IMR-90 (cell line): ENCODE results near the gene KIF1C. TPM values are rescaled to one million over a fixed set of nuclear protein-coding genes. Genes with fewer than 3 reads are reported as not detected.

Experiments used
- ATAC-seq: fragments of 200-7000 bp; cut with Tn5 transposase; 2 replicates; pipeline ENCODE4 v1.9.1; 2020; ENCODE audit warnings: low read depth, mild to moderate bottlenecking, moderate library complexity
- BruUV-seq: library from RNA; stranded (reverse); fragments of 400-500 nt; replicated peaks from 2 replicates; lab custom pipeline; 2021; lab: Mats Ljungman, UMichigan
- CTCF ChIA-PET: fragments of 300-600 bp; formaldehyde crosslinking; extraction: SDS; loops from one replicate; lab custom pipeline; 2021; ENCODE audit warnings: antibody characterized with exemption; lab: Yijun Ruan, JAX
- POLR2A ChIA-PET: fragments of 300-600 bp; sonication (Branson Sonifier 250); formaldehyde crosslinking; loops from one replicate; lab custom pipeline; 2022; ENCODE audit warnings: antibody characterized with exemption; ENCODE audit not compliant: unreplicated experiment; lab: Charles Lee
- DNase-seq: peaks from one replicate; pipeline ENCODE4 v3.0.0; 2013
- H2AFZ ChIP-seq: replicated peaks from 2 replicates; pipeline ENCODE3; 2013; ENCODE audit warnings: low read length, mild to moderate bottlenecking; ENCODE audit not compliant: poor library complexity
- H2AK5ac ChIP-seq: 2 replicates; pipeline ENCODE4 v1.6.1; 2013; ENCODE audit warnings: low read depth, low read length, inconsistent platforms
- H2AK9ac ChIP-seq: replicated peaks from 2 replicates; pipeline ENCODE3; 2013; ENCODE audit warnings: mild to moderate bottlenecking, low read depth, low read length, moderate library complexity; ENCODE audit not compliant: poor library complexity
- H2BK120ac ChIP-seq: 2 replicates; pipeline ENCODE4 v1.6.1; 2013; ENCODE audit warnings: low read depth, low read length, inconsistent platforms
- H2BK15ac ChIP-seq: 3 replicates; pipeline ENCODE4 v1.6.1; 2013; ENCODE audit warnings: low read depth, low read length, inconsistent platforms
- H2BK20ac ChIP-seq: 2 replicates; pipeline ENCODE4 v1.6.1; 2013; ENCODE audit warnings: low read depth, mild to moderate bottlenecking, inconsistent platforms, low read length, moderate library complexity
- H2BK5ac ChIP-seq: 2 replicates; pipeline ENCODE4 v1.6.1; 2013; ENCODE audit warnings: mild to moderate bottlenecking, low read depth, low read length, inconsistent platforms; ENCODE audit not compliant: poor library complexity, severe bottlenecking
- H3K14ac ChIP-seq: replicated peaks from 2 replicates; pipeline ENCODE4 v1.6.1; 2013; ENCODE audit warnings: low read depth, low read length, inconsistent platforms
- H3K18ac ChIP-seq: 2 replicates; pipeline ENCODE4 v1.6.1; 2013; ENCODE audit warnings: low read depth, low read length, control low read depth
- H3K23ac ChIP-seq: 2 replicates; pipeline ENCODE4 v1.6.1; 2013; ENCODE audit warnings: low read depth, low read length, inconsistent platforms
- H3K27ac ChIP-seq: 2 replicates; pipeline ENCODE4 v1.5.1; 2013; ENCODE audit warnings: mild to moderate bottlenecking, control low read depth, low read length; ENCODE audit not compliant: insufficient read depth
- H3K27me3 ChIP-seq: 2 replicates; pipeline ENCODE4 v1.6.1; 2013; ENCODE audit warnings: low read length; ENCODE audit not compliant: control insufficient read depth, insufficient read depth
- H3K36me3 ChIP-seq: 2 replicates; pipeline ENCODE4 v1.6.1; 2013; ENCODE audit warnings: low read length, mixed read lengths; ENCODE audit not compliant: control insufficient read depth, insufficient read depth
- H3K4ac ChIP-seq: 2 replicates; pipeline ENCODE4 v1.6.1; 2013; ENCODE audit warnings: low read depth, low read length, inconsistent platforms
- H3K4me1 ChIP-seq: 2 replicates; pipeline ENCODE4 v1.6.1; 2013; ENCODE audit warnings: low read length, mixed read lengths; ENCODE audit not compliant: control insufficient read depth, insufficient read depth
- H3K4me2 ChIP-seq: 2 replicates; pipeline ENCODE4 v1.6.1; 2013; ENCODE audit warnings: low read depth, mild to moderate bottlenecking, control low read depth, low read length, moderate library complexity
- H3K4me3 ChIP-seq: 2 replicates; pipeline ENCODE4 v1.5.1; 2013; ENCODE audit warnings: low read depth, mild to moderate bottlenecking, control low read depth, low read length, moderate library complexity; ENCODE audit not compliant: insufficient read depth
- H3K56ac ChIP-seq: 2 replicates; pipeline ENCODE4 v1.6.1; 2013; ENCODE audit warnings: low read length, inconsistent platforms; ENCODE audit not compliant: insufficient read depth; ENCODE audit errors: extremely low read depth
- H3K79me1 ChIP-seq, 2 experiments: 2 replicates each; pipeline ENCODE4 v1.6.1; 2013; ENCODE audit warnings: low read length in 2 of 2, inconsistent platforms in 1 of 2, low read depth in 1 of 2
- H3K9ac ChIP-seq: 2 replicates; pipeline ENCODE4 v1.6.1; 2013; ENCODE audit warnings: low read depth, low read length, control low read depth
- H3K9me1 ChIP-seq: 2 replicates; pipeline ENCODE4 v1.6.1; 2013; ENCODE audit warnings: low read length, inconsistent platforms; ENCODE audit not compliant: insufficient read depth
- H3K9me3 ChIP-seq: 2 replicates; pipeline ENCODE4 v1.6.1; 2013; ENCODE audit warnings: low read length; ENCODE audit not compliant: control insufficient read depth, insufficient read depth
- H4K20me1 ChIP-seq: 2 replicates; pipeline ENCODE4 v1.6.1; 2013; ENCODE audit warnings: low read length, inconsistent platforms; ENCODE audit not compliant: insufficient read depth
- H4K5ac ChIP-seq: 2 replicates; pipeline ENCODE4 v1.6.1; 2013; ENCODE audit warnings: mild to moderate bottlenecking, low read depth, low read length, control low read depth
- H4K8ac ChIP-seq, 2 experiments: 2 replicates each; pipeline ENCODE4 v1.6.1; 2013; ENCODE audit warnings: low read depth in 2 of 2, low read length in 2 of 2, control low read depth in 1 of 2, inconsistent platforms in 1 of 2
- H4K91ac ChIP-seq: 2 replicates; pipeline ENCODE4 v1.6.1; 2013; ENCODE audit warnings: low read depth, low read length, inconsistent platforms; ENCODE audit not compliant: insufficient read depth
- BHLHE40 ChIP-seq: fragments of 150-350 bp; IDR thresholded peaks from 2 replicates; pipeline ENCODE4 v1.6.1; 2016; ENCODE audit warnings: mild to moderate bottlenecking, low read depth, low read length
- CEBPB ChIP-seq: IDR thresholded peaks from 2 replicates; pipeline ENCODE4 v1.6.1; 2012; ENCODE audit warnings: low read depth, low read length, improper control_type of control experiment
- CHD1 ChIP-seq: IDR thresholded peaks from 2 replicates; pipeline ENCODE4 v1.6.1; 2012; ENCODE audit warnings: low read depth, low read length, improper control_type of control experiment
- CTCF ChIP-seq: conservative IDR thresholded peaks from 2 replicates; pipeline ENCODE4 v1.5.1; 2012; ENCODE audit warnings: mild to moderate bottlenecking, low read depth, low read length, improper control_type of control experiment
- FOS ChIP-seq: fragments of 150-350 bp; IDR thresholded peaks from 2 replicates; pipeline ENCODE4 v1.6.1; 2016; ENCODE audit warnings: low read depth, low read length
- MAFK ChIP-seq: IDR thresholded peaks from 2 replicates; pipeline ENCODE4 v1.6.1; 2012; ENCODE audit warnings: low read depth, low read length, improper control_type of control experiment
- MXI1 ChIP-seq: IDR thresholded peaks from 2 replicates; pipeline ENCODE4 v1.6.1; 2012; ENCODE audit warnings: low read depth, mild to moderate bottlenecking, low read length, moderate library complexity, borderline replicate concordance
- POLR2A ChIP-seq: IDR thresholded peaks from 2 replicates; pipeline ENCODE4 v1.6.1; 2012; ENCODE audit warnings: mild to moderate bottlenecking, low read depth, low read length
- RAD21 ChIP-seq: IDR thresholded peaks from 2 replicates; pipeline ENCODE4 v1.6.1; 2012; ENCODE audit warnings: low read length, improper control_type of control experiment
- RCOR1 ChIP-seq: IDR thresholded peaks from 2 replicates; pipeline ENCODE4 v1.6.1; 2012; ENCODE audit warnings: mild to moderate bottlenecking, low read length, improper control_type of control experiment; ENCODE audit not compliant: insufficient replicate concordance
- RFX5 ChIP-seq: IDR thresholded peaks from 2 replicates; pipeline ENCODE4 v1.8.0; 2012; ENCODE audit warnings: low read depth, mild to moderate bottlenecking, low read length, moderate library complexity
- SMC3 ChIP-seq: fragments of 150-350 bp; IDR thresholded peaks from 2 replicates; pipeline ENCODE4 v1.6.1; 2016; ENCODE audit warnings: low read depth, mild to moderate bottlenecking, antibody characterized with exemption, low read length, moderate library complexity
- WGBS, 2 experiments: methylation state at CpG; one replicate each; pipeline versions ENCODE4 v1.1.5 to v1.1.7; 2013; ENCODE audit warnings: missing lambda C conversion rate in 2 of 2; ENCODE audit not compliant: insufficient read length in 1 of 2; ENCODE audit errors: extremely low coverage in 2 of 2; 5-methylcytosine and 5-hydroxymethylcytosine counted together
- dilution Hi-C: fragments of 300-500 bp; cut with HindIII; formaldehyde crosslinking; loops from one replicate; pipeline ENCODE4 v1.14.3; 2018; ENCODE audit warnings: low sequenced_read_pairs; ENCODE audit not compliant: unreplicated experiment
- in situ Hi-C: fragments of 300-500 bp; cut with MboI; formaldehyde crosslinking; loops from 3 replicates; pipeline ENCODE4 v1.14.3; 2019; ENCODE audit warnings: low sequenced_read_pairs, inconsistent platforms, mixed read lengths
- intact Hi-C: fragments of 100-400 bp; cut with micrococcal nuclease; formaldehyde crosslinking; loops from 2 replicates; pipeline ENCODE4 v1.10.0; 2022
- polyA plus RNA-seq, 3 experiments: library from polyadenylated mRNA; depleted of rRNA; stranded (reverse); fragments of >200 nt; gene quantifications; 2 replicates each; pipeline ENCODE4 v1.2.3, GENCODE V29; 2012; ENCODE audit warnings: low replicate concordance in 1 of 3
- total RNA-seq: library from RNA; depleted of rRNA; stranded (reverse); fragments of >200 nt; gene quantifications from 2 replicates; pipeline ENCODE4 v1.2.3, GENCODE V29; 2012
- TF ChIP-seq, protein P1 (sequence below): fragments of 150-350 bp; IDR thresholded peaks from 2 replicates; pipeline ENCODE4 v1.6.1; 2016; ENCODE audit warnings: low read depth, mild to moderate bottlenecking, low read length, moderate library complexity, borderline replicate concordance
- TF ChIP-seq, protein P2 (sequence below): fragments of 150-350 bp; IDR thresholded peaks from 2 replicates; pipeline ENCODE4 v1.6.1; 2017; ENCODE audit warnings: mild to moderate bottlenecking, antibody characterized with exemption, low read length, low read depth

The KIF1C gene
- total and polyA plus RNA-seq, 2 of the 4 experiments (the other 2 are of a cell fraction) = 27.4 to 28.7 TPM

DNA sequence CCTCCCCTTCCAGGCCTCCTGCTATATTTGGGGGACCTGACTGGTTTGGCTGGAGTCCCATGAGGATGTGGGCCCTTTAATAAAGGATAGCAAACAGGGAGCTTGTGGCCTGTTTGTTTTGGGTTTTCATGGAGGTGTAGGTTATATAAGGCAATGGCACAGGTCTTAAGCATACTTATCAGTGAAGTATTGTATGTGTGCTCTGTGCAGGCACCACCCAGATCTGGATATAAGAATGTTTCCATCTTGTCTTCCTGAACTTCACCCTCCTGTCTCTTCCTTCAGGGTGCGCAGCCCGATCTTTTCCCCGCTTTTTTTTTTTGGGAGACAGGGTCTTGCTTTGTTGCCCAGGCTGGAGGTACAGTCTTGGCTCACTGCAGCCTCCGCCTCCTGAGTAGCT is 26.9 kb downstream of the KIF1C start:
- Histone ChIP-seq H2BK5ac (no peak overlapping the region), H3K9me1 (peaks cover 4% of the 10 kb centered on the region), H2AFZ (no peak overlapping the region), H2BK120ac (no peak overlapping the region), H3K27ac (no peak overlapping the region), H3K18ac (no peak overlapping the region), H4K5ac (no peak overlapping the region), H3K4me2 (no peak overlapping the region), H2BK15ac (no peak overlapping the region), H2BK20ac (no peak overlapping the region), H2AK5ac (no peak overlapping the region), H4K20me1 (peaks cover 9% of the 10 kb centered on the region; the same call in 1 of the 2 replicates), H3K36me3 (peaks cover 40% of the 10 kb centered on the region), H3K79me1 (no peaks in the 10 kb centered on the region), H3K27me3 (no peaks in the 10 kb centered on the region), H3K9ac (no peak overlapping the region), H3K4ac (no peak overlapping the region), H2AK9ac (no peak overlapping the region), H3K4me1 (no peaks in the 10 kb centered on the region), H3K23ac (no peak overlapping the region), H3K4me3 (no peak overlapping the region), H3K14ac (no peak overlapping the region), H4K91ac (no peak overlapping the region), H3K56ac (no peak overlapping the region), H4K8ac (no peak overlapping the region), H3K9me3 (no peaks in the 10 kb centered on the region)
- CTCF ChIA-PET = no interaction called here
- in situ Hi-C loops (no loop called here), dilution Hi-C loops (no loop called here), intact Hi-C loops (no loop called here)
- no TSS peak for BruUV-seq
- TF ChIP-seq RAD21 (no peak), RCOR1 (no peak), CEBPB (no peak), POLR2A (no peak), CTCF (no peak), MAFK (no peak), CHD1 (no peak), FOS (no peak), SMC3 (no peak), BHLHE40 (no peak), MXI1 (no peak), RFX5 (no peak)
- TF ChIP-seq, protein P1, sequence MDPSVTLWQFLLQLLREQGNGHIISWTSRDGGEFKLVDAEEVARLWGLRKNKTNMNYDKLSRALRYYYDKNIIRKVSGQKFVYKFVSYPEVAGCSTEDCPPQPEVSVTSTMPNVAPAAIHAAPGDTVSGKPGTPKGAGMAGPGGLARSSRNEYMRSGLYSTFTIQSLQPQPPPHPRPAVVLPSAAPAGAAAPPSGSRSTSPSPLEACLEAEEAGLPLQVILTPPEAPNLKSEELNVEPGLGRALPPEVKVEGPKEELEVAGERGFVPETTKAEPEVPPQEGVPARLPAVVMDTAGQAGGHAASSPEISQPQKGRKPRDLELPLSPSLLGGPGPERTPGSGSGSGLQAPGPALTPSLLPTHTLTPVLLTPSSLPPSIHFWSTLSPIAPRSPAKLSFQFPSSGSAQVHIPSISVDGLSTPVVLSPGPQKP = no peak
- TF ChIP-seq, protein P2, sequence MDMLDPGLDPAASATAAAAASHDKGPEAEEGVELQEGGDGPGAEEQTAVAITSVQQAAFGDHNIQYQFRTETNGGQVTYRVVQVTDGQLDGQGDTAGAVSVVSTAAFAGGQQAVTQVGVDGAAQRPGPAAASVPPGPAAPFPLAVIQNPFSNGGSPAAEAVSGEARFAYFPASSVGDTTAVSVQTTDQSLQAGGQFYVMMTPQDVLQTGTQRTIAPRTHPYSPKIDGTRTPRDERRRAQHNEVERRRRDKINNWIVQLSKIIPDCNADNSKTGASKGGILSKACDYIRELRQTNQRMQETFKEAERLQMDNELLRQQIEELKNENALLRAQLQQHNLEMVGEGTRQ = no peak
- POLR2A ChIA-PET = no interaction called here
- ATAC-seq (no peak), DNase-seq (no peak)
- WGBS, 2 experiments = no CpG with 5 or more reads among the region's 4 CpGs
